Activated T-cell treated with anti-CD3 and anti-CD28 coated beads, Interleukin-2, amount 50 U/mL, for 4 hours (primary cell): ENCODE results near the gene BICDL1. TPM values are rescaled to one million over a fixed set of nuclear protein-coding genes. Genes with fewer than 3 reads are reported as not detected.
A peak's percentile ranks its signal among the peaks of the same experiment; 100 is the strongest.

Experiments
- ATAC-seq, 2 donors: fragments of 200-7000 bp; cut with Tn5 transposase; one replicate each; pipeline ENCODE4 v1.10.0; 2021
- DNase-seq: peaks from one replicate; pipeline ENCODE4 v3.0.0-alpha.2; 2020
- H3K27me3 Mint-ChIP-seq: one replicate; pipeline ENCODE4 v1.8.0; 2021; ENCODE audit warnings: low read depth, mixed read lengths
- H3K36me3 Mint-ChIP-seq: one replicate; pipeline ENCODE4 v1.8.0; 2022; ENCODE audit warnings: mixed read lengths; ENCODE audit not compliant: insufficient read depth
- H3K4me1 Mint-ChIP-seq: one replicate; pipeline ENCODE4 v1.8.0; 2021; ENCODE audit warnings: low read depth, mixed read lengths
- H3K4me3 Mint-ChIP-seq: one replicate; pipeline ENCODE4 v1.8.0; 2021; ENCODE audit warnings: mild to moderate bottlenecking, moderate library complexity, mixed read lengths
- H3K9me3 Mint-ChIP-seq: one replicate; pipeline ENCODE4 v1.8.0; 2021; ENCODE audit warnings: mixed read lengths
- total RNA-seq, 3 donors: library from RNA; stranded (reverse); gene quantifications; one replicate each; pipeline ENCODE4 v1.2.1, GENCODE V29; 2021

Gene BICDL1
- total RNA-seq, 3 donors from 2014 or later, result 121 to 152 (median 130) TPM

GRCh38 chr12:120090206-120090605, 101.2 kb downstream of the BICDL1 start:
- Mint-ChIP-seq H3K4me3 (no peak overlapping the region), H3K4me1 (peaks cover 23% of the 10 kb centered on the region), H3K36me3 (peaks cover 24% of the 10 kb centered on the region), H3K9me3 (no peaks in the 10 kb centered on the region), H3K27me3 (no peaks in the 10 kb centered on the region)
- ATAC-seq (no peak), DNase-seq (no peak)

DNA sequence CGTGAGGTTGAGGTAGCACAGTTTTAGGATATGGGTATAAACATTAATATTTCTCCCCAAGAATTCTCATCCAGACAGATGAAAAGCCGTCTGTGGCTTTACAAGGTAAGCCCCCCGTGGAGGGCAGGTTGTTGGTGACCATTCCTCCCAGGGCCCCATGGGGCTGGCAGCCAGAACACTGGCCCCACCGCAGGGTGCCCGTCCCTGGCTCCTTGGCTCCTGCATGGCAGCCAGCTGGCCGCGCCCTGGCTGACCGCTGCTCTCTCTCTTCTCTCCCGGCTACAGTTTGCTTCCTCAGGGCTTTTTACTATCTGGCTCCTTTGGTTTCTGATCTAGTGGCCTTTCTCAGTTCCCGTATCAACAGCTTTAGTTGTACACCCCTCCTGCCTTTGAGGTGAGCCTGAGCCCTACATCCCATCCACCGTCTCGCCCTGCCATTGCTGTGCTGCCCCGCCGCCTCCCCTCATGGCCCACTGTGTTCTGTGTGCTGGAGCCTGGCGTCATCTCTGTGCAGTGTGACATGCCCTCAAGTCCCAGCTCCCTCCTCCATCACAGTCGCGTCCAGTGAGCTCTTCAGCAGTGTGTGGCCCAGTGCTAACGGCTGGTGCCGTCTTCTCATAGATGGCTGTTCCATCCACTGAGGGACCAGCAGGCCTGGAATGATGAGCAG, 101.7 kb downstream of the BICDL1 start:
- DNase-seq (no peak), ATAC-seq (no peak)
- peaks cover 21% of the 10 kb centered on the region for H3K36me3 Mint-ChIP-seq
- H3K4me3 Mint-ChIP-seq, result no peak overlapping the region
- no peaks in the 10 kb centered on the region for H3K27me3 Mint-ChIP-seq
- H3K9me3 Mint-ChIP-seq, result no peaks in the 10 kb centered on the region
- H3K4me1 Mint-ChIP-seq, result peaks cover 17% of the 10 kb centered on the region

DNA sequence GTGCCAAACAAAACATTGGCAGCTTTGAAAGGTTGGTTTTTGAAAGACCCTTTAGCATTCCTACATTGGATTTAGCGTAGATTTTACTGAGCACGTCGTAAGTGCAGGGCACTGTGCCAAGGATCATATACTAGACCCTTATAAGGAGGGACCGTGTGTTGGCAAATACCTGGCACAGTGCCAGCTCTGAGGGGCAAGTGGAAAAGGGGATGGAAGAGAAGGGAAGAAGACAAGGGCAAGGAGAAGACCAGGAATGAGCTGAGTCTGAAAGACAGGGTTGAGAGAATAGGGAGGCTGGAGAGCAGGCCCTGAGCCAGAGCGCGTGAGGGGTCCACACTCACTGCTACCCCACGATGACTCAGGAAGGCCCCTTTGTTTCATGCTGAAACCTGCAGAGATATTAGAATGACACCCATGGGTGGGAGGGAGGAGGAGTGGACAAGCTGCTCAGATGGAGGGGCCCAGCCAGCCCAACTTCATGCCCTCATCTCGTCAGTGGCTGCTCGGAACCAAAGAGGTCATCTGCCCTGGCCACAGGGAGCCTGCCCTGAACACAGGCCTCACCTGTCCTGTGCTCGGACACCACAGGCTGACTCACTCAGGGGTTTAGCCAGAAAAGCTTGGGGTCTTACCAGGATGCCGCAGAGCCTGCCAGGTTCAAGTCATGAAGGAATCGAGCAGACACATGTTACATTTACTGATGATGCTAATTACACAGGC, 102.5 kb downstream of the BICDL1 start:
- no peak for DNase-seq
- Mint-ChIP-seq H3K9me3 (no peaks in the 10 kb centered on the region), H3K4me1 (peaks cover 12% of the 10 kb centered on the region), H3K27me3 (no peaks in the 10 kb centered on the region), H3K36me3 (peaks cover 23% of the 10 kb centered on the region), H3K4me3 (no peak overlapping the region)
- ATAC-seq, result no peak

- ATAC-seq (no peak), DNase-seq (no peak)
- H3K27me3 Mint-ChIP-seq, result no peaks in the 10 kb centered on the region
- no peak overlapping the region for H3K4me3 Mint-ChIP-seq
- no peaks in the 10 kb centered on the region for H3K9me3 Mint-ChIP-seq
- peaks cover 1% of the 10 kb centered on the region for H3K4me1 Mint-ChIP-seq
- peaks cover 20% of the 10 kb centered on the region for H3K36me3 Mint-ChIP-seq
These were observed 103.7 kb downstream of the BICDL1 start for GRCh38 chr12:120092551-120093335.

DNA sequence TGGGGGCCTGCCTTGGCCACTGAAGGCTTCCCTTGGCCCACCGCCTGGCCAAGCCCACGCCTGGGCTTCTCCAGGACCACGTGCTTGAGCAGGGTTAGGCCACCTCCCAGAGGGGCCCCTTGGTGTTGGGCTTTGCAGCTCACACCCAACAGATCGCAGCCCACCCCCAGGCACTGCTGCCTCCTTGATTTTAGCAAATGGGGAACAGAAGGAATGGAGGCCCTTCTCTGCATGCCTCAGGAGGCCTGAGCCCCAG, 104.2 kb downstream of the BICDL1 start:
- Mint-ChIP-seq H3K4me1 (peaks cover 1% of the 10 kb centered on the region), H3K27me3 (no peaks in the 10 kb centered on the region), H3K4me3 (no peak overlapping the region), H3K9me3 (no peaks in the 10 kb centered on the region), H3K36me3 (peaks cover 20% of the 10 kb centered on the region)
- no peak for ATAC-seq
- no peak for DNase-seq

GRCh38 chr12:120093592-120094355, 104.7 kb downstream of the BICDL1 start:
- peaks cover 20% of the 10 kb centered on the region for H3K36me3 Mint-ChIP-seq
- peaks cover 1% of the 10 kb centered on the region for H3K4me1 Mint-ChIP-seq
- H3K27me3 Mint-ChIP-seq, result no peaks in the 10 kb centered on the region
- H3K9me3 Mint-ChIP-seq, result no peaks in the 10 kb centered on the region
- peak in 1 of 2 donors; percentile 23 for ATAC-seq
- DNase-seq, result no peak
- no peak overlapping the region for H3K4me3 Mint-ChIP-seq

- no peaks in the 10 kb centered on the region for H3K27me3 Mint-ChIP-seq
- H3K4me1 Mint-ChIP-seq, result peaks cover 3% of the 10 kb centered on the region
- no peak overlapping the region for H3K4me3 Mint-ChIP-seq
- DNase-seq (no peak), ATAC-seq (no peak)
- H3K9me3 Mint-ChIP-seq, result no peaks in the 10 kb centered on the region
- H3K36me3 Mint-ChIP-seq, result peaks cover 18% of the 10 kb centered on the region
These were observed 105.4 kb downstream of the BICDL1 start for GRCh38 chr12:120094485-120094884.

DNA sequence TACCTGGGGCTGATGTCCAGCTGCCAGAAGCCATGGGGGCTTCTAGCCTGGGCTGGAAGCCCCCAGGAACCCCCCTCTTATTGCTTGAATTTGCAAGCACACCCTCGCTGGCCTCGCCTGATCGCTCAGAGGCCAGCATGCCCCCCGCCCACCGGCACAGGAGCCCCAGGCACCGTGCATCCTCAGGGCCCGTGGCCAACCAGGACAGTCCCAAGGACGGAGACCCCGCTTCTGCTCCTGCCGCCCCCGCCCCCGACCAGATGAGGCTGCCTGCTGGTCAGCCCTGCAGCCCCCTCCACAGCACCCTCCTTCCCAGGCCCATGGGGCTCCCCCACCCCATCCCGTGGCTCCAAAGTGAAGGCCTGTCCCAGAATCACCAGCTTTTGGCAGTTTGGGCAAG, 106.3 kb downstream of the BICDL1 start:
- peaks cover 8% of the 10 kb centered on the region for H3K4me1 Mint-ChIP-seq
- peaks cover 14% of the 10 kb centered on the region for H3K36me3 Mint-ChIP-seq
- no peak overlapping the region for H3K4me3 Mint-ChIP-seq
- no peak for DNase-seq
- no peak for ATAC-seq
- no peaks in the 10 kb centered on the region for H3K27me3 Mint-ChIP-seq
- H3K9me3 Mint-ChIP-seq, result no peaks in the 10 kb centered on the region

DNA sequence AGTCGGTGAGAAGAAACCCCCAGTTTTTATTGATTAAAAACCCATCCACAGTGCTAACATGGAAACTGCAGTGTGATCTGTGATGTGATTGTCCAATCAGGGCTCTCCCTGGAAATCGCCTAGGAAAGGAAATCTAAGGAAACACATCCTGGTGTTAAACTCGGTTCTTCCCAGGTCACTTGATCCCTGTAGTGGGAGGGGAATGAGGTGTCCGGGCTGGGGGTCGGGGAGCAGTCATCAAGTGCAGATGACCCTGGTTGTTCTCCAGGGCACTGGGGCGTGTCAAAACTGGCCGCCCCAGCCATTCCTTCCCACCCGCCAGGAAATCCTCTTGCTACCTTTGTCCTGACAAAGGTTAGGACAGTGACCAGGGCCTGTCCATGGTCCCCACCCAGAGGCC, 106.7 kb downstream of the BICDL1 start:
- Mint-ChIP-seq H3K36me3 (peaks cover 16% of the 10 kb centered on the region), H3K4me3 (no peak overlapping the region), H3K9me3 (no peaks in the 10 kb centered on the region), H3K27me3 (no peaks in the 10 kb centered on the region), H3K4me1 (peaks cover 8% of the 10 kb centered on the region)
- DNase-seq (no peak), ATAC-seq (no peak)

DNA sequence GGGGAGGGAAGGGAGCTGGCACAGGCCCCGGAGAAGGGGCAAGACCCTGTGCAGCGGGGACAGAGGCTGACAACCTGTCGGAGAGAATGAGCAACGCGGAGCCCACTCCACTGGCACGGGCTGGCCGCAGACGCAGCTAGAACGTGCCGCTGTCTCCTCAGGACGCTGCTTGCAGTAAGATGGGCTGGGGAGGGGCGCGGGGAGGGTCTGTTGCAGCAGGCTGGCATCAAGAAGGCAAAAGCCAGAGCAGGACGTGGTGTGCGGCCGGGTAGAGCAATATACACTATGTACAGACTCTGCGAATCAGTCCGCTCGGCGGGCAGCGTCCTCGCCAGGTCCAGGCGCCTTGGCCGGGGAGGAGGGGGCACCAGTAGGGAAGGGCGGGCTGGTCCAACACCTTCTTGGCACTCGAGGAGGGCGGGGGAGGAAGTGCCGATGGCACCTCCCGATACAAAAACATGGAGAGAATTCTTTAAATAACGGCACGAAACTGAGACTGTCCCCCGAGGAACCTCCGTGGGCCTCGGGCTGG, 107.7 kb downstream of the BICDL1 start:
- Mint-ChIP-seq H3K36me3 (peaks cover 8% of the 10 kb centered on the region), H3K4me1 (peaks cover 14% of the 10 kb centered on the region), H3K4me3 (no peak overlapping the region), H3K27me3 (no peaks in the 10 kb centered on the region), H3K9me3 (no peaks in the 10 kb centered on the region)
- DNase-seq (no peak), ATAC-seq (no peak)

DNA sequence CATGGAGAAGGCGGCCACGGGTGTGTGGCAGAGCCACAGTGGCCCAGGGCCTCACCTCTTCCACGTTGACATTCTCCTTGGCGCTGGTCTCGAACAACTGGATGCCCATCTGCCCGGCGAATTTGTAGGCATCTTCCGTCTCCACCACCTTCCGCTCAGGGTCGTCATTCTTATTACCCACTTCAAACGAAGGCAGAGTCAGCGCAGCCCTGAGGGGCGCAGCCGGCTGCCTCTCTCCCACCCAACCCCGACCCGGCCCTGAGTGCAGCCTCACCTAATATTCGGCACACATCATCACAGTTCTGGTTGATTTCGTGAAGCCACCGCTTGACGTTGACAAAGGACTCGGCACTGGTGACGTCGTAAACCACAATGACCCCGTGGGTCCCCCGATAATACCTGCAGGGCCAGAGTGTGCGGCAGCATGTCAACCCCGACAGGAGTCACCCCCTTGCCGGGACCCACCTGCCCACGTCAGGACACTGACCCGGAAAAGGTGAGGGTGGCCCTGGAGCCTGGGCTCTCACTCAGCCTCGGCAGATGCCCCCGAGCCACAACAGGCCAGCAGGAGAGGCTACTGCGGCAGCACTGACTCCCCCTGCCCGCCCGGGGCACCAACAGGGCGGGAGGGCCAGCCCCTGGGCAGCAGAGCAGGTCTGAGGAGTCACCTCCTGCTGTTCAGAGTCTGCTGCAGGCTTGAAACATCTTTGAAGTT, 109.9 kb downstream of the BICDL1 start:
- no peak for DNase-seq
- H3K36me3 Mint-ChIP-seq, result peaks cover 7% of the 10 kb centered on the region
- H3K9me3 Mint-ChIP-seq, result no peaks in the 10 kb centered on the region
- ATAC-seq, result no peak
- H3K4me1 Mint-ChIP-seq, result peaks cover 22% of the 10 kb centered on the region
- H3K27me3 Mint-ChIP-seq, result no peaks in the 10 kb centered on the region
- no peak overlapping the region for H3K4me3 Mint-ChIP-seq

DNA sequence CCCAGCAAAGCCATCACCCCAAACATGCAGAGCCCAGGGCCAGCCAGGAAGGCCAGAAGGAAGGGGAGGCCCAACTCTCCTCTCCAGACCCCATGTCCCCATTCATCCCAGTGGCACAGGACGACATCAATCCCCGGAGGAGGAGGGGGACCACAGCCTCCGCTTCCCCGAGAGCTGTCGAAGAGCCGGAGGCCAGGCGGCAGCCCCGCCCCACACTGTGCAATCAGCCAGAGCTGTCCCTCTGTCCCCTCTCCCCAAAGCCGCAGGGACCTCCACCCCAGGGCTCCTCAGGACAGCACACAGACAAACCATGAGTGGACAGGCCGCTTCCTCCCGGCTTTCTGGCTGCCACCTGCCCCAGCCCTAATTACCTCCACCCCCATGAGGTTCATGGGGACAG, 110.7 kb downstream of the BICDL1 start:
- ATAC-seq (no peak), DNase-seq (no peak)
- Mint-ChIP-seq H3K4me3 (no peak overlapping the region), H3K4me1 (peaks cover 22% of the 10 kb centered on the region), H3K36me3 (peaks cover 9% of the 10 kb centered on the region), H3K9me3 (no peaks in the 10 kb centered on the region), H3K27me3 (no peaks in the 10 kb centered on the region)

DNA sequence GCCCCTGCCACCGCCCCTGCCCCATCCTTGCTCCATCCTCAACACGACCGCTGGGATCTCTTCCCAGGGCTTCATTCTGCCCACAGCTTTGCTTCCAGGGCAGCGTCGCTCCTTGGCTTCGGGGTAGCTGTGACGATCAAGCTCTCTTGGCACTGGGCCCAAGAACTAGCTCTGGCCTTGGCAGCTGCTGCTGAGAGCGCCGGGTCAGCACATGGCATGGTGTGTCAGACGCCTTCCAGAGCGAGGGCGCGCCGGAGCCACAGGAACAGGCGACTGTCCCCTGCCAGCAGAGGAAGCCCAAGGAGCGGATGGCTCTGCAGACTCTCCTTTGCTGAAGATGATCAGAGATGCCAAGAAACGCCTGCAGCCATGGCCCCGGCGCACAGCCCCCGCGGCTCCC, 111.6 kb downstream of the BICDL1 start:
- ATAC-seq, result no peak
- no peak for DNase-seq
- Mint-ChIP-seq H3K27me3 (no peaks in the 10 kb centered on the region), H3K36me3 (peaks cover 14% of the 10 kb centered on the region), H3K4me1 (peaks cover 22% of the 10 kb centered on the region), H3K4me3 (no peak overlapping the region), H3K9me3 (no peaks in the 10 kb centered on the region)

- no peaks in the 10 kb centered on the region for H3K27me3 Mint-ChIP-seq
- peaks cover 24% of the 10 kb centered on the region for H3K4me1 Mint-ChIP-seq
- H3K36me3 Mint-ChIP-seq, result peaks cover 14% of the 10 kb centered on the region
- no peak for DNase-seq
- no peaks in the 10 kb centered on the region for H3K9me3 Mint-ChIP-seq
- peak overlapping the region; percentile 33 for H3K4me3 Mint-ChIP-seq
- peak in 1 of 2 donors; percentile 9 for ATAC-seq
These were observed 112.1 kb downstream of the BICDL1 start for GRCh38 chr12:120101182-120101581.
